ENCODE results near the gene SMARCA2.

Gene SMARCA2

GRCh38 chr9:2209400-2209799, 194.3 kb downstream of the SMARCA2 start:
- DNase-seq (ENCODE audit: low spot score) = no peak

GRCh38 chr9:2210201-2210600, 195.1 kb downstream of the SMARCA2 start:
- no peak for DNase-seq (ENCODE audit: low spot score)

DNA sequence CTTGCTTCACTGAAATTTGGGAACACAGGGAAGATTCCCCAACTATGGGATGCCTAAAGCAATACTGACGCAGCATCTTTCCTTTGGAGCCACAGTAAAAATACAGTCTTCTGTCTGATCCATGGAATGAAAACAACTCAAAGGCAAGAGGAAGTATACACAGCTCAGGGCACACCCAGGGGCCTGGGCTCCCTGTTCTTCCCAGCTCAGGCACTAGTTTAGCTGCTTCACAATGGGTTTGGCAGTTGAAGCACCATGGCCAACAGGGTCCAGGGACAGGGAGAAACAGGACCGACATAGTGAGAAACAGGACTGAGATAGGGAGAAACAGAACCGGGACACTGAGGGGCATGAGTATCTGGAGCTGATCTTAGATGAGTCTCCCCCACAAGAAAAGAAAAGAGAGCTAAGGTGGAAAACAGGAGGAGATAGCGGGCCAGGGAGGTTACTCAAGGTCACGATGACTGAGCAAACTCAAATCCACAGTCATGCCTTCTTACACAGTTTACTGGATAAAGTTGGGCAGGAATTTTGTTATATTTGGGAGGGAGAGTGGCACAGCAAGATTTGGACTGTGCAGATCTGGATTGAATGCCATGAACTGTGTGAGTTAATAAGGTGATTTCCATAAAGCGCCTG, 198.8 kb downstream of the SMARCA2 start:
- DNase-seq (ENCODE audit: low spot score) = no peak

DNA sequence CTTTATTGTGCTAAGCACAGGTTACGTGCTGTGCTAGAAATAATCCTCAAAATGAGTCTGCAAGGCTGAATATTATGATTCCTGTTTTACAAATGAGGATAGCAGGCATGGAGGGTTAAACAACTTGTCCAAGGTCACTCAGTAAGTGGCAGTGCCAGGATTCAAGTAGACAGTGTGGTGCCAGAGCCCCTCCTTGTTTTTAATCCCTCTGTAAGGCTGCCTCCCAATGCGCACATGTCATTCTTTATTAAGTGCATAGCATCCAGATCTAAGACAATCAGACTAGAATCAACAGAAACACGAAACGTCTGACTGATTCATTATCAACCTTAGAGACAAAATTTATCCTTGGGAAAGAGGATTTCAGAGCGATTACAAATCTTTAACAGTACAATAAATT, 199.6 kb downstream of the SMARCA2 start:
- peak; percentile 37 for DNase-seq (ENCODE audit: low spot score)

DNA sequence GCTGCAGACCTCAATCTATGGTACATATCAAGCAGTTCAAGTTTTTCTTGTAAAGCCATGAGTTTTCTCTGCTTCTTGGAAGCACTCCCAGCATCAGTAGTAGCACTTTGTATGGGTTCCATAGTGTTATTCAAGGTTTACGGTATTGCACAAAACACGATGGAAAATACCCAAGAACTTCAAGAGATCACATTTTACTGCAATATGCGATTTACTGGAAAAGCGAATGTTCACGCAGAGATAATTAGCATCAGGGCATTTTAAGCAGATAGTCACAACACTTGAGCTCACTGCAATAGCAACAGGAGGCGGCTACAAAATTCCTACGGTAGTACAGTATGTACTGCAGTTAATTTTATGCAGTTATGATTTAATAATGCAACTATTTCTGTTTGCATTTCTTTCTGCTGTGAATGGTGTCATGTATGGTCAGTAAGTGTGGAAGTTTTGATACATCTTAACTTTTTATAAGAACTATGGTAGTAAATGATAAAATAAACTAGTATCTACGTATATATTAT, 200.8 kb downstream of the SMARCA2 start:
- DNase-seq (ENCODE audit: low spot score) = no peak

- no peak for DNase-seq (ENCODE audit: low spot score)
Observed at GRCh38 chr9:2216591-2216990, 201.4 kb downstream of the SMARCA2 start.

GRCh38 chr9:2217540-2217939, 202.4 kb downstream of the SMARCA2 start:
- no peak for DNase-seq (ENCODE audit: low spot score)

GRCh38 chr9:2220036-2220435, 204.9 kb downstream of the SMARCA2 start:
- no peak for DNase-seq (ENCODE audit: low spot score)

DNA sequence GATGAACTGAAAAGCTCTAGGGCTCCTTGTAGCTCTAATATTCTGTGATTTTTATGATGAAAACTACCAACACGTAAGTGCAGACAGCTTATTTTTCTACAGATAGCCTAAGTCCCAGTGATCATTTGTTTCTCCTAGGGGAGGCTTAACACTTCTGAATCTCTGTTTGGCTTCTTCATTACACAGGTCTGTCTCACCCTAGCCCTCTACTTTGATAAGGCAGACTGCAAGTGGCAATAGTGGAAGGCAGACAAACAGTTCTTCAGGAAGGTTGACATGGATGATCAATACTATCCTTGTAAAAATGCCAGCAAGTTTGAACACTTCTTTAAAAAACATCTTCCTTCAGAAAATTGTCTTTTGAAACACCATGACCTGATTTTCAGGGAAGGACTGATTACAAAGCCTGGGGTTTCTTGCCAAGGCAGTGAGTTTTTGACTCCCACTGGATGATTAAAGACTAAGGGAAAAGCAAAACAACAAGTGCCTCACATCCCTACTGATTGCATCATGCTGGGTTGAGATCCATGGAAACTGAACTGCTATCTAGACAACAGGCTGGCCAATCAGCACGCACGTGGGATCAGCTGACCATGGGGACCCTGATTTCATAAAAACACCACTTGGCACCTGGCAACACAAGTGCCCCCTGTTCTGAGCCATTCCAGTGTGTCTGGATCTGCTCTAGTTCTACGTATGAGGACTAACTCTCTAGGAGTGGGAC, 212.2 kb downstream of the SMARCA2 start:
- no peak for DNase-seq (ENCODE audit: low spot score)

GRCh38 chr9:2228132-2228531, 213.0 kb downstream of the SMARCA2 start:
- DNase-seq (ENCODE audit: low spot score) = peak; percentile 5

GRCh38 chr9:2228641-2229040, 213.5 kb downstream of the SMARCA2 start:
- no peak for DNase-seq (ENCODE audit: low spot score)

DNA sequence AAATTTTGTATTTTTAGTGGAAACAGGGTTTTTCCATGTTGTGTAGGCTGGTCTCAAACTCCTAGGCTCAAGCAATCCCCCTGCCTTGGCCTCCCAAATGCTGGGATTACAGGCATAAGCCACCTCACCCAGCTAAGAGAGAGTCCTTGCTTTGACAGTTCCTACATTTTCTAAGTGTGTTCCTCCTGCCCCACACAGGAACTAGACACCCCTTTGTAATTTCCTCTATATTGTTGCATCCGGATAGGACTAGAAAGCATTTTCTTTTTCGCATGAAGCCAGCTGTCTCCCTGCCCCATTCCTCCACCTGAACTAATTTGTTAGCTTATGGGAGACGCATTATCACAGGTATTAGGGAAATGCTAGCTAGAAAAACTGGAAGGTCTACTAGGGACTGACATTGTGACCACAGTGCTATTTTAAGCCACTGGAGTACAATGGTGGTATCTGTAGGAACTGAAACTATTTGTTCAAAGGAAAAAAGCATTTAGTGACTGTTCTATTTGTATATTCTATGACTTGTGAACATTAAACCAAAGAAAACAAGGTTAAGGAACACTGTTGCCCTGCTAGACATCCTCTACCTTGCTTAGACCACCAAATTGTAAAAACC, 214.1 kb downstream of the SMARCA2 start:
- DNase-seq (ENCODE audit: low spot score) = no peak

DNA sequence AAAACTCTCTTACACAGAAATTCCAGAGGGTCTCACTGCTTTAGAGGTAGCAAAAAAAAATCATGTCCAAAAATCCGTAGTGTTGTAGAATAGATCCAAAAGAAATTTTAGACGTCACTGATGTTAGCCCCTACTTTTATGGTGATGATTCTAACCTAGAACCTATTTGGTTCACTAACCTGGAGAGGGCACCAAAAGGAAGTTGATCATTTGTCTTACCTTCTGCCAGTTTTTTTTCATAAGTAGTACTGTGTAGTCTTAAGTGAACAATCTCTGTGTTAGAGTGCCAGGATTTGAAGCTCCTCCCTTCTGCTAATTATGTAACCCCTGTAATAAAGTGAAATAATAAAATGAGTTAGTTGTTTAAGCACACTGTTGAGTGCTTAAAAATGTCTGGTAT, 215.2 kb downstream of the SMARCA2 start:
- DNase-seq (ENCODE audit: low spot score) = no peak

DNA sequence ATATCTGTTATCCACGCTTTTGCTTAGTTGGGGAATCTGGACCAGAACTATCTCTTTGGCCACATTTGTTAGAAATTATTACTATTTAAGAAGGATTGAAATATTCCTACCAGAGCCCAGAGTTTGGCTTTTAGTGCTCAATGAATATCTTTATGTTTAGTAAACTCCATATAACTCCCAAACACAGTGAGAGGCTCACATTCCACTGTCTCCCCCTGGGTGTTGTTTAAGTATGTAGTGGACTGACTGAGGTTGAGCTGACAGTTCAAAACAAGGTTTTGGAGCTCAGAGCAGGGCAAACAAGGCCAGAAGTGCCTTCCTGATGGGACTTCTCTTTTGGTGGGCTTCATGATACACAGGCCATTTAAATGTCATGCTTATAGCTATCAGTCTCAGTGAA, 216.0 kb downstream of the SMARCA2 start:
- no peak for DNase-seq (ENCODE audit: low spot score)

DNA sequence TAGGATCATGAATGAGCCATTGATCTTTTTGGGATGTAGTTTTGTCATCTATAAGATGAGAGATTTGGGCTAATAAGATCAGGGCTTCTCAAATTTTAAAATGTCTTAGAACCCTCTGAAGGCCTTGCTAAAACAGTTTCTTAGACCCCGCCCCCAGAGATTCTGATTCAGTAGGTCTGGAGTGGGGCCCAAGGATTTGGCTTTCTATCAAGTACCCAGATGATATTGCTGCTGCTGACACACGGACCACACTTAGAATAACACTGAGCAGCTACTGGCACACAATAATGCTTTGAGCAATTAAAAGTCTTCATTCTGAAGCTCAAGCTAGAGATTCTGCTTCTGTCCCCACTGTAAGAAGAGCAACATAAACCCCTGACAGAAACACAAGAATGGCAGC, 216.7 kb downstream of the SMARCA2 start:
- no peak for DNase-seq (ENCODE audit: low spot score)

DNA sequence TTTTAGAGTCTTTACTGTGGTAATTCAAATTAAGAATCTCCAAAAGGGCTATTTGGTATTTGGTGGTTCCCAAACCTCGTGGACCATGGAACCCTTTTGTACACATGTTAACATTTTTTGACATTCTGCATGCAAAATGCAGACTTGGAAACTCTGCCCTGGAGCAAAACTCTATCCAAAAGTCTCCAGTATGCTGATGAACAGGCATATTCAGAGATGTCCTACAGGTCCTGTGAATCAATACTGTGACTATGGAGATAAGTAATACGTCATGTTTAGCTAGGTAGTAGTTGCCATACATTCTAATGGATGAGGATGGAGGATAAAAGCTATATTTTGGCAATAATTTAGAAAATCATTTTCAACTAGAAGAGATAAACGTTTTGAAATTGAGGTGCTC, 218.1 kb downstream of the SMARCA2 start:
- DNase-seq (ENCODE audit: low spot score) = no peak

GRCh38 chr9:2234371-2234893, 219.3 kb downstream of the SMARCA2 start:
- peak; percentile 80 for DNase-seq (ENCODE audit: low spot score)

DNA sequence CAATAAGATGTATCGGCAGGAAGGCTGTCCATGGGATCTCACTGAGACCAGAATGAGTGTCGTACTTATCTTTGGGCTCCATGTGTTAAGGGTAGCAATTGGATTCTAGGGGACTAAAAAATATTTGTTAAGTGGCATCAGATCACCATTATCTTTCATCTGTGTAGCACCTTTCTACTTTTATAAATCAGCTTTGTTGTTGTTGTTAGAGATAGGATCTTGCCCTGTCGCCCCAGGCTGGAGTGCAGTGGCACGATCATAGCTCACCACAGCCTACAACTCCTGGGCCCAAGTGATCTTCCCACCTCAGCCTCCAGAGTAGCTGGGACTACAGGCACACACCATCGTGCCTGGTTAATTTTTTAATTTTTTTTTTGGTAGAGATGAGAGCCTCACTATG, 220.5 kb downstream of the SMARCA2 start:
- DNase-seq (ENCODE audit: low spot score) = no peak

- DNase-seq (ENCODE audit: low spot score) = no peak
Observed at GRCh38 chr9:2236850-2237249, 221.7 kb downstream of the SMARCA2 start.

DNA sequence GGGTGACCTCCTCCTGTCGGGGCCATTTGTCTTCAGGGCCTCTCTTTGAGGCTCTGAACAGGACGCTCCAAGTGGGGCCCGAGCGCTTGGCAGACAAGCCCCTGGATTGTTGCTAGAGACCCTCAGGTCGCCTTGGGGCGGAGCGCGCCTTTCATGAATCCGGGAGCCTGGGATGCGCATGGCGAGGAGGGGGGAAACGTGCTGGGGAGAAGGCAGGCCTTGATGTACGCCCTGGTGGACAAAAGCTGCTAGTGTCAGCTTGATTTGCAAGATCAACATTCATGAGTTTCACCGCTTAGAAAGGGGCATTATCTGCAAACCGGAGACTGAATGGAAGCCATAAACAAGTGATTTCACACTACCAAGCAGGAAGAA, 226.3 kb downstream of the SMARCA2 start:
- DNase-seq (ENCODE audit: low spot score) = peak; percentile 68

- peak; percentile 83 for DNase-seq (ENCODE audit: low spot score)
Observed at GRCh38 chr9:2241836-2242741, 226.9 kb downstream of the SMARCA2 start.
